HG02870 (cell line): ENCODE measurements around the gene MYBPC1.
A peak's percentile ranks its signal among the peaks of the same experiment; 100 is the strongest.

Experiments used
- ATAC-seq: cut with Tn5 transposase; IDR thresholded peaks from one replicate; pipeline ENCODE4 v1.9.1; 2021; ENCODE audit warnings: mild to moderate bottlenecking, moderate library complexity; ENCODE audit not compliant: unreplicated experiment

The MYBPC1 gene

GRCh38 chr12:101599771-101600484 is 5.2 kb downstream of the MYBPC1 start:
- no peak for ATAC-seq

- no peak for ATAC-seq
These were observed 9.4 kb downstream of the MYBPC1 start for GRCh38 chr12:101604132-101604531.

- ATAC-seq: no peak
These were observed 13.1 kb downstream of the MYBPC1 start for GRCh38 chr12:101607894-101608293.

GRCh38 chr12:101608301-101609133 is 13.7 kb downstream of the MYBPC1 start:
- no peak for ATAC-seq

GRCh38 chr12:101609198-101609597 is 14.4 kb downstream of the MYBPC1 start:
- no peak for ATAC-seq

- no peak for ATAC-seq
These were observed 17.6 kb downstream of the MYBPC1 start for GRCh38 chr12:101612160-101612916.

GRCh38 chr12:101616027-101616494 is 21.3 kb downstream of the MYBPC1 start:
- no peak for ATAC-seq

GRCh38 chr12:101619026-101619786 is 24.4 kb downstream of the MYBPC1 start:
- no peak for ATAC-seq

- ATAC-seq: no peak
These were observed 25.3 kb downstream of the MYBPC1 start for GRCh38 chr12:101619858-101620761.

- ATAC-seq: no peak
These were observed 26.0 kb downstream of the MYBPC1 start for GRCh38 chr12:101620762-101621133.

- ATAC-seq: no peak
These were observed 33.9 kb downstream of the MYBPC1 start for GRCh38 chr12:101628676-101629075.

- ATAC-seq: peak; percentile 97
These were observed 40.0 kb downstream of the MYBPC1 start for GRCh38 chr12:101634724-101635123.

GRCh38 chr12:101637936-101638335 is 43.2 kb downstream of the MYBPC1 start:
- no peak for ATAC-seq

GRCh38 chr12:101642115-101643067 is 47.6 kb downstream of the MYBPC1 start:
- ATAC-seq: no peak

GRCh38 chr12:101647711-101648110 is 52.9 kb downstream of the MYBPC1 start:
- no peak for ATAC-seq

GRCh38 chr12:101648195-101648594 is 53.4 kb downstream of the MYBPC1 start:
- ATAC-seq: no peak

- no peak for ATAC-seq
These were observed 55.8 kb downstream of the MYBPC1 start for GRCh38 chr12:101650346-101651117.

- no peak for ATAC-seq
These were observed 58.3 kb downstream of the MYBPC1 start for GRCh38 chr12:101653030-101653429.
